ENCODE data around the gene EID1. TPM values are rescaled to one million over a fixed set of nuclear protein-coding genes. Genes with fewer than 3 reads are reported as not detected.
"Not testable (repeated sequence)": the region's sequence is repeated elsewhere in the genome, so short reads cannot be mapped to it uniquely, and the experiment has no call there.

EID1 gene
- total RNA-seq, 1 experiment from 2014 or later, result 102 TPM

DNA sequence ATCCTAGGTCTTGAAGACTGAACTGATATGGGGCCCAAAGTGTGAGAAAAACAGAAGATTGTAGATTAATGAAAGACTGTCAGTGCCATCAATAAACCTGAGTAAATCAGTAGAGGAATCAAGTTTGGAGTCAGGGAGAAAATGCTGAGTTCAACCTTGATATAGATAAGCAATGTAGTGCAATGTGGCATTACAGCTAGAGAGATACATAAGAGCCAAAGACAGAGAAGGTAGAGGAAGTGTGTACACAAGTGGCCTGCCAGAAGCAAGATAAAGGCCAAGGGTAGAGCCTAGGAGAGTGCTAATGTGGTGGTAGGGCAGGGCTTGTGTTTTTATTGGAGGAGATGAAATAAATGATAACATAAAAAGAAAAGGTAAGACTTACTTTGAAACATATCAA is 26.0 kb upstream of the EID1 start:
- in situ Hi-C loops (cut with HindIII; ENCODE audit: low pct_unique_long_range_greater_than_20kb, low sequenced_read_pairs) (no loop called here), intact Hi-C loops (cut with micrococcal nuclease; ENCODE audit: unreplicated experiment) (no loop called here)
- POLR2A ChIA-PET, result no interaction called here
- Histone ChIP-seq H3K27me3 (ENCODE audit: control insufficient read depth, insufficient read depth, low read length) (no peaks in the 10 kb centered on the region), H3K36me3 (ENCODE audit: control insufficient read depth, insufficient read depth, low read length) (no peaks in the 10 kb centered on the region), H3K4me3 (ENCODE audit: low read depth in 2 of 2, low read length in 2 of 2) (no peak overlapping the region), H3K4me1 (ENCODE audit: control insufficient read depth, insufficient read depth, low read length) (peaks cover 4% of the 10 kb centered on the region; the same call in 1 of the 2 replicates), H3K9me3 (ENCODE audit: control insufficient read depth, insufficient read depth, low read depth, low read length) (no peaks in the 10 kb centered on the region), H3K27ac (ENCODE audit: low read length) (no peak overlapping the region)
- no peak for ATAC-seq
- BruUV-seq (replicated peaks), result no TSS peak
- no peak for DNase-seq (ENCODE audit: low read depth, low spot score)
- no peak for TF ChIP-seq POLR2AphosphoS5 (IDR thresholded peaks at IDR 0.05; ENCODE audit: low read depth, low read length)
- TF ChIP-seq CTCF (IDR thresholded peaks at IDR 0.05), result no peak
- TF ChIP-seq SIN3A (IDR thresholded peaks at IDR 0.05; ENCODE audit: borderline replicate concordance, insufficient read depth, low read depth, low read length), result no peak
- CTCF ChIA-PET, result no interaction called here

DNA sequence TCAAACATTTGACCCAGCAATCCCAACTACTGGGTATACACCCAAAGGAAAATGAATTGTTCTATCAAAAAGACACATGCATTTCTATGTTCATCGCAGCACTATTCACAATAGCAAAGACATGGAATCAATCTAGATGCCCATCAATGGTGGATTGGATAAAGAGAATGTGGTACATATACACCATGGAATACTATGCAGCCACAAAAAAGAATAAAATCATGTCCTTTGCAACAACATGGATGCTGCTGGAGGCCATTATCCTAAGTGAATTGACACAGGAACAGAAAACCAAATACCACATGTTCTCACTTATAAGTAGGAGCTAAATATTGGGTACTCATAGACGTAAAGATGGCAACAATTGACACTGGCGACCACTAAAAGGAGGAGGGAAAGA is 23.5 kb upstream of the EID1 start:
- CTCF ChIA-PET; intact Hi-C loops (cut with micrococcal nuclease; ENCODE audit: unreplicated experiment); H3K36me3 ChIP-seq (ENCODE audit: control insufficient read depth, insufficient read depth, low read length); H3K9me3 ChIP-seq (ENCODE audit: control insufficient read depth, insufficient read depth, low read depth, low read length); in situ Hi-C loops (cut with HindIII; ENCODE audit: low pct_unique_long_range_greater_than_20kb, low sequenced_read_pairs); H3K27me3 ChIP-seq (ENCODE audit: control insufficient read depth, insufficient read depth, low read length); H3K4me3 ChIP-seq (ENCODE audit: low read depth in 2 of 2, low read length in 2 of 2); DNase-seq (ENCODE audit: low read depth, low spot score); BruUV-seq (replicated peaks); POLR2A ChIA-PET; ATAC-seq; H3K4me1 ChIP-seq (ENCODE audit: control insufficient read depth, insufficient read depth, low read length); H3K27ac ChIP-seq (ENCODE audit: low read length): not testable (repeated sequence)

DNA sequence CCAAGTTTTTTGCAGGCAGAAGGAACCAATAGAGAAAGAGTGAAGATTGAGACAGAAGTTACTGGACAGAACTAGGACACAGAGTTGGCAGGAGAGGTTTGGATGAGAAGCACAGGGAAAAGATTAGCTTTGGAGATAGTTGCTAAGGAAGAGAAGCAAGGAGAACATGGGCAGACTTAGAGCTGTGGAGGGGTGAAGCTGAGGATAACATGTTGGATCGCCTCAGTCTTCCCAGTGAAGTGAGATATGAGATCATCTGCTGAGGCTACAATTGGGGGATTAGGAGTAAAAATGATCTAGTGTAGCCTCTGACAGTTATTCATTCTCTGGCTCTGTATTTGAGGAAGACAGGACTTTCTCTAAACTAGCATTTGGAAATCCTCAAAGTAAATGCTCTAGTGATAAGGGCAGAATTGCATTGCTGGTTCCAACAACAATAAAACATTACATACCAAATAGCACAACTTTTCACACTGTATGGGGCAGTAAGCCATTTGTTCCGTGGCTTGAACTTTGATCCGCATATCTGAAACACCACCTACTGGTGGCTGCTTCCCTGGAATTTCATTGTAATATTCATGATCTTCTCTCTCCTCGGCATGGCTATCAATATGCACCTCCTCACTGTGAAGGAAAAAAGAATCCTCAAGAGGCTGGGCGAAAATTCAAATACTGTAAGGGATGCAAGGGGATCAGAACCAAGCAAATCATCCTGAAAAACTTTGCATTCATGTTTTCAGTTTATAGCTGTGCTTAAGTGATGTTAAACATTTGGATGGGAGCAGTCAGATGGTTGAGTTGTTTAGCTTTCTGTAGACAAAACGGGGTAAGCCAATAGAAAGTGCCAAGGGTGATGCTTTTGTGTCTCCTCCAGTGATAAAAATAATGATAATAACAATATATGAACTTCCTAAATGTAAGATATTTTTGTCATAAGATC is 22.2 kb upstream of the EID1 start:
- ATAC-seq (peak; percentile 83), DNase-seq (ENCODE audit: low read depth, low spot score) (no peak)
- Histone ChIP-seq H3K4me3 (ENCODE audit: low read depth in 2 of 2, low read length in 2 of 2) (no peak overlapping the region), H3K36me3 (ENCODE audit: control insufficient read depth, insufficient read depth, low read length) (no peaks in the 10 kb centered on the region), H3K27me3 (ENCODE audit: control insufficient read depth, insufficient read depth, low read length) (no peaks in the 10 kb centered on the region), H3K4me1 (ENCODE audit: control insufficient read depth, insufficient read depth, low read length) (peaks cover 4% of the 10 kb centered on the region; the same call in 1 of the 2 replicates), H3K27ac (ENCODE audit: low read length) (no peak overlapping the region), H3K9me3 (ENCODE audit: control insufficient read depth, insufficient read depth, low read depth, low read length) (no peaks in the 10 kb centered on the region)
- no TSS peak for BruUV-seq (replicated peaks)
- TF ChIP-seq CTCF (IDR thresholded peaks at IDR 0.05), result peak; percentile 69
- TF ChIP-seq, protein P1, sequence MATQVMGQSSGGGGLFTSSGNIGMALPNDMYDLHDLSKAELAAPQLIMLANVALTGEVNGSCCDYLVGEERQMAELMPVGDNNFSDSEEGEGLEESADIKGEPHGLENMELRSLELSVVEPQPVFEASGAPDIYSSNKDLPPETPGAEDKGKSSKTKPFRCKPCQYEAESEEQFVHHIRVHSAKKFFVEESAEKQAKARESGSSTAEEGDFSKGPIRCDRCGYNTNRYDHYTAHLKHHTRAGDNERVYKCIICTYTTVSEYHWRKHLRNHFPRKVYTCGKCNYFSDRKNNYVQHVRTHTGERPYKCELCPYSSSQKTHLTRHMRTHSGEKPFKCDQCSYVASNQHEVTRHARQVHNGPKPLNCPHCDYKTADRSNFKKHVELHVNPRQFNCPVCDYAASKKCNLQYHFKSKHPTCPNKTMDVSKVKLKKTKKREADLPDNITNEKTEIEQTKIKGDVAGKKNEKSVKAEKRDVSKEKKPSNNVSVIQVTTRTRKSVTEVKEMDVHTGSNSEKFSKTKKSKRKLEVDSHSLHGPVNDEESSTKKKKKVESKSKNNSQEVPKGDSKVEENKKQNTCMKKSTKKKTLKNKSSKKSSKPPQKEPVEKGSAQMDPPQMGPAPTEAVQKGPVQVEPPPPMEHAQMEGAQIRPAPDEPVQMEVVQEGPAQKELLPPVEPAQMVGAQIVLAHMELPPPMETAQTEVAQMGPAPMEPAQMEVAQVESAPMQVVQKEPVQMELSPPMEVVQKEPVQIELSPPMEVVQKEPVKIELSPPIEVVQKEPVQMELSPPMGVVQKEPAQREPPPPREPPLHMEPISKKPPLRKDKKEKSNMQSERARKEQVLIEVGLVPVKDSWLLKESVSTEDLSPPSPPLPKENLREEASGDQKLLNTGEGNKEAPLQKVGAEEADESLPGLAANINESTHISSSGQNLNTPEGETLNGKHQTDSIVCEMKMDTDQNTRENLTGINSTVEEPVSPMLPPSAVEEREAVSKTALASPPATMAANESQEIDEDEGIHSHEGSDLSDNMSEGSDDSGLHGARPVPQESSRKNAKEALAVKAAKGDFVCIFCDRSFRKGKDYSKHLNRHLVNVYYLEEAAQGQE (IDR thresholded peaks at IDR 0.05; ENCODE audit: insufficient read depth in 1 of 2, low read depth in 2 of 2, low read length in 1 of 2), result no peak
- intact Hi-C loops (cut with micrococcal nuclease; ENCODE audit: unreplicated experiment), result no loop called here
- in situ Hi-C loops (cut with HindIII; ENCODE audit: low pct_unique_long_range_greater_than_20kb, low sequenced_read_pairs), result no loop called here
- CTCF ChIA-PET, result interaction anchor here (0.6 kb wide), 1 partner anchor 551 kb away, joined by 4 read pairs; no protein-coding TSS in a partner anchor
- POLR2A ChIA-PET, result no interaction called here
